HL-60 (cell line): ENCODE results near the gene FARS2.

ENCODE experiments used
- POLR2AphosphoS5 ChIP-seq: IDR thresholded peaks from 2 replicates; pipeline ENCODE4 v1.6.1; 2012; ENCODE audit warnings: low read depth
- SPI1 ChIP-seq: IDR thresholded peaks from 2 replicates; pipeline ENCODE4 v1.6.1; 2012; ENCODE audit warnings: low read depth, mild to moderate bottlenecking, borderline replicate concordance
- TF ChIP-seq, protein P1 (sequence below): IDR thresholded peaks from one replicate; pipeline ENCODE4 v1.5.1; 2011; ENCODE audit warnings: low read length, control low read depth, inconsistent platforms; ENCODE audit not compliant: insufficient read depth
- TF ChIP-seq, protein P2 (sequence below): IDR thresholded peaks from 2 replicates; pipeline ENCODE4 v1.6.1; 2012; ENCODE audit warnings: low read depth; ENCODE audit not compliant: insufficient replicate concordance

DNA sequence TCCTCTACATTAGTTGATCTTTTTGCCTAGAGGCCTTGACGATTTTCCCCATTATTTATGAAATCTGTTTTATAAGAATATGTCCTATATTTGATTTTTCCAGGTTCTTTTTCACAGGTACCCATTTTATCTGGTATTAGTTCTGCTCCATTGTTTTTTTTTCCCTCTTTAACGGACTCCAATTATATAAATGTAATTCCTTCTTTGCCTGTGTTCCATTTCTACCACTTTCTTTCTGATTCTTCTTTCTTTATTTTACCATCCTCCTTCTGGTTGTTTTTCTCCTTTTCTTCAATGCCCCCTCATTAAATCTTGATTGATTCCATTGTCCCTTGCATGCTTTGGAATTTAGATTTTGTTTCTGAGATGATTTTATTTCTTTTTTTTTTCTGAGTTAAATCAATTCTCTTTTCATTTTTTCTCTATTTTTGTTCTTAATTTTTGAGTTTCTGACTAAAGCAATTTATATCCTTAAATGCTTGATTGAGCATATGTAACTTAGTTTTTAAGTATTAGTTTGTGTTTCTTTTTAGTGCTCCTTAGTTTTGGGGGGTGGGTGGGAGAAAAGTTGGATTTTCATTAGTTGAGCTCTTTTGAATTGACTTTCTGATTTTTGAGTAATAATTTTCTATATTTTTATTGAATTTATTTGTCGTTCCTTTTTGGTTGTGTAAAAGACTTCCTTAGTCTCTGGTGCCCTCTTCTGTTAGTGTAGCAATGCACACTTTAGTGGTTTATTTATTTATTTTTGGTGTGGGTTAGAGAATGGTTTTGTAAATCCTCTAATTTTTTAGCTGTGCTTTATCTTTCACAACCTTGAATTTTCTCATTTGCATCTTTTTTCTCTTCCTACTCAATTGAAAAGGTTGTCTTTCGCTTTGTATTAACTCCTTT, 140.8 kb downstream of the FARS2 start:
- TF ChIP-seq, protein P1, sequence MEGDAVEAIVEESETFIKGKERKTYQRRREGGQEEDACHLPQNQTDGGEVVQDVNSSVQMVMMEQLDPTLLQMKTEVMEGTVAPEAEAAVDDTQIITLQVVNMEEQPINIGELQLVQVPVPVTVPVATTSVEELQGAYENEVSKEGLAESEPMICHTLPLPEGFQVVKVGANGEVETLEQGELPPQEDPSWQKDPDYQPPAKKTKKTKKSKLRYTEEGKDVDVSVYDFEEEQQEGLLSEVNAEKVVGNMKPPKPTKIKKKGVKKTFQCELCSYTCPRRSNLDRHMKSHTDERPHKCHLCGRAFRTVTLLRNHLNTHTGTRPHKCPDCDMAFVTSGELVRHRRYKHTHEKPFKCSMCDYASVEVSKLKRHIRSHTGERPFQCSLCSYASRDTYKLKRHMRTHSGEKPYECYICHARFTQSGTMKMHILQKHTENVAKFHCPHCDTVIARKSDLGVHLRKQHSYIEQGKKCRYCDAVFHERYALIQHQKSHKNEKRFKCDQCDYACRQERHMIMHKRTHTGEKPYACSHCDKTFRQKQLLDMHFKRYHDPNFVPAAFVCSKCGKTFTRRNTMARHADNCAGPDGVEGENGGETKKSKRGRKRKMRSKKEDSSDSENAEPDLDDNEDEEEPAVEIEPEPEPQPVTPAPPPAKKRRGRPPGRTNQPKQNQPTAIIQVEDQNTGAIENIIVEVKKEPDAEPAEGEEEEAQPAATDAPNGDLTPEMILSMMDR: peak; percentile 32
- no peak for TF ChIP-seq SPI1
- no peak for TF ChIP-seq POLR2AphosphoS5
- TF ChIP-seq, protein P2, sequence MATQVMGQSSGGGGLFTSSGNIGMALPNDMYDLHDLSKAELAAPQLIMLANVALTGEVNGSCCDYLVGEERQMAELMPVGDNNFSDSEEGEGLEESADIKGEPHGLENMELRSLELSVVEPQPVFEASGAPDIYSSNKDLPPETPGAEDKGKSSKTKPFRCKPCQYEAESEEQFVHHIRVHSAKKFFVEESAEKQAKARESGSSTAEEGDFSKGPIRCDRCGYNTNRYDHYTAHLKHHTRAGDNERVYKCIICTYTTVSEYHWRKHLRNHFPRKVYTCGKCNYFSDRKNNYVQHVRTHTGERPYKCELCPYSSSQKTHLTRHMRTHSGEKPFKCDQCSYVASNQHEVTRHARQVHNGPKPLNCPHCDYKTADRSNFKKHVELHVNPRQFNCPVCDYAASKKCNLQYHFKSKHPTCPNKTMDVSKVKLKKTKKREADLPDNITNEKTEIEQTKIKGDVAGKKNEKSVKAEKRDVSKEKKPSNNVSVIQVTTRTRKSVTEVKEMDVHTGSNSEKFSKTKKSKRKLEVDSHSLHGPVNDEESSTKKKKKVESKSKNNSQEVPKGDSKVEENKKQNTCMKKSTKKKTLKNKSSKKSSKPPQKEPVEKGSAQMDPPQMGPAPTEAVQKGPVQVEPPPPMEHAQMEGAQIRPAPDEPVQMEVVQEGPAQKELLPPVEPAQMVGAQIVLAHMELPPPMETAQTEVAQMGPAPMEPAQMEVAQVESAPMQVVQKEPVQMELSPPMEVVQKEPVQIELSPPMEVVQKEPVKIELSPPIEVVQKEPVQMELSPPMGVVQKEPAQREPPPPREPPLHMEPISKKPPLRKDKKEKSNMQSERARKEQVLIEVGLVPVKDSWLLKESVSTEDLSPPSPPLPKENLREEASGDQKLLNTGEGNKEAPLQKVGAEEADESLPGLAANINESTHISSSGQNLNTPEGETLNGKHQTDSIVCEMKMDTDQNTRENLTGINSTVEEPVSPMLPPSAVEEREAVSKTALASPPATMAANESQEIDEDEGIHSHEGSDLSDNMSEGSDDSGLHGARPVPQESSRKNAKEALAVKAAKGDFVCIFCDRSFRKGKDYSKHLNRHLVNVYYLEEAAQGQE: no peak
